A549 (cell line): ENCODE data around the gene AMIGO1. TPM values are rescaled to one million over a fixed set of nuclear protein-coding genes. Genes with fewer than 3 reads are reported as not detected.
A peak's percentile ranks its signal among the peaks of the same experiment; 100 is the strongest.

Experiments used
- ATAC-seq, 2 experiments: fragments of 200-7000 bp in 1 of 2; fragments of >200 bp in 1 of 2; cut with Nextera tagmentation in 1 of 2; cut with Tn5 transposase in 1 of 2; 3 replicates each; pipeline versions ENCODE4 v1.8.0 to v1.9.1; 2018 to 2020; ENCODE audit warnings: mild to moderate bottlenecking in 1 of 2, moderate library complexity in 1 of 2
- CTCF ChIA-PET: fragments of 300-600 bp; sonication (Branson Sonifier 250); formaldehyde crosslinking; extraction: SDS; loops from one replicate; lab custom pipeline; 2021; ENCODE audit warnings: antibody characterized with exemption, inconsistent platforms; lab: Yijun Ruan, JAX
- POLR2A ChIA-PET: fragments of 350-600 bp; formaldehyde crosslinking; extraction: SDS; loops from one replicate; lab custom pipeline; 2021; ENCODE audit warnings: antibody characterized with exemption, inconsistent platforms; lab: Yijun Ruan, JAX
- DNase-seq, 2 experiments: peaks; one replicate each; pipeline versions ENCODE4 v3.0.0 to v3.0.0-alpha.2; 2011 to 2016; ENCODE audit warnings: low read depth in 1 of 2, low spot score in 1 of 2
- FAIRE-seq: peaks from 2 replicates; lab custom pipeline; 2011; peaks lifted over from hg19 to GRCh38; lab: Jason Lieb, UNC
- H3K27ac ChIP-seq, 2 experiments: fragments of >200 bp; sonication (Bioruptor Twin); formaldehyde crosslinking; 3 replicates each; pipeline ENCODE4 v1.5.1; 2016 to 2017
- H3K4me1 ChIP-seq: fragments of >200 bp; sonication (Bioruptor Twin); formaldehyde crosslinking; 3 replicates; pipeline ENCODE4 v1.6.1; 2016
- H3K4me2 ChIP-seq: fragments of >200 bp; sonication (Bioruptor Twin); formaldehyde crosslinking; 3 replicates; pipeline ENCODE4 v1.6.1; 2016
- H3K4me3 ChIP-seq: fragments of >200 bp; sonication (Bioruptor Twin); formaldehyde crosslinking; 3 replicates; pipeline ENCODE4 v1.5.1; 2016
- H3K9me3 ChIP-seq: fragments of >200 bp; sonication (Bioruptor Twin); formaldehyde crosslinking; 3 replicates; pipeline ENCODE4 v1.6.1; 2016
- BHLHE40 ChIP-seq: IDR thresholded peaks from 2 replicates; pipeline ENCODE4 v1.6.1; 2012; ENCODE audit warnings: low read depth, low read length, inconsistent platforms
- CHD2 ChIP-seq: fragments of 150-350 bp; IDR thresholded peaks from 2 replicates; pipeline ENCODE4 v1.6.1; 2014; ENCODE audit warnings: low read length; ENCODE audit not compliant: partially characterized antibody
- EHF ChIP-seq: fragments of 250-450 bp; sonication (Bioruptor Pico); IDR thresholded peaks from 2 replicates; pipeline ENCODE4 v1.5.0; 2020; ENCODE audit warnings: mild to moderate bottlenecking
- FOSB ChIP-seq: fragments of 250-450 bp; sonication (Bioruptor Pico); IDR thresholded peaks from 2 replicates; pipeline ENCODE4 v1.5.0; 2020; ENCODE audit warnings: mild to moderate bottlenecking, moderate library complexity
- FOSL2 ChIP-seq, 2 experiments: fragments of 450-650 bp in 1 of 2; fragments of >200 bp in 1 of 2; sonication (Bioruptor Twin) in 1 of 2; formaldehyde crosslinking; IDR thresholded peaks; 2 replicates each; pipeline versions ENCODE4 v1.5.0 to v1.6.1; 2016 to 2020; ENCODE audit warnings: mild to moderate bottlenecking in 1 of 2, moderate library complexity in 1 of 2
- HDAC2 ChIP-seq: fragments of 200-600 bp; sonication (generic); IDR thresholded peaks from 2 replicates; pipeline ENCODE4 v1.6.1; 2016
- HOXA7 ChIP-seq: fragments of 250-450 bp; sonication (Bioruptor Pico); IDR thresholded peaks from 2 replicates; pipeline ENCODE4 v1.5.0; 2020; ENCODE audit warnings: mild to moderate bottlenecking, moderate library complexity
- HOXB5 ChIP-seq: fragments of 250-450 bp; sonication (Bioruptor Pico); IDR thresholded peaks from 2 replicates; pipeline ENCODE4 v1.5.0; 2020; ENCODE audit warnings: mild to moderate bottlenecking, moderate library complexity
- MAFK ChIP-seq: fragments of 450-650 bp; IDR thresholded peaks from 2 replicates; pipeline ENCODE4 v1.6.1; 2014; ENCODE audit not compliant: partially characterized antibody
- MAX ChIP-seq: IDR thresholded peaks from 2 replicates; pipeline ENCODE4 v1.6.1; 2012
- NFE2L2 ChIP-seq: fragments of 150-350 bp; conservative IDR thresholded peaks from 2 replicates; pipeline ENCODE4 v1.6.1; 2014; ENCODE audit warnings: low read length
- NPAS2 ChIP-seq: fragments of 250-450 bp; sonication (Bioruptor Pico); IDR thresholded peaks from 2 replicates; pipeline ENCODE4 v1.8.0; 2022; ENCODE audit warnings: mild to moderate bottlenecking, moderate library complexity, borderline replicate concordance
- PHF8 ChIP-seq: fragments of 200-600 bp; sonication (generic); IDR thresholded peaks from 2 replicates; pipeline ENCODE4 v1.6.1; 2016; ENCODE audit warnings: low read depth, mild to moderate bottlenecking, antibody characterized with exemption, moderate library complexity, borderline replicate concordance
- POLR2A ChIP-seq: IDR thresholded peaks from 2 replicates; pipeline ENCODE4 v1.6.1; 2012; ENCODE audit warnings: mild to moderate bottlenecking, low read length
- RAD21 ChIP-seq, 2 experiments: fragments of >200 bp in 1 of 2; sonication (Bioruptor Twin) in 1 of 2; formaldehyde crosslinking in 1 of 2; IDR thresholded peaks in 1 of 2; conservative IDR thresholded peaks in 1 of 2; 2 replicates in 1 of 2; 3 replicates in 1 of 2; pipeline ENCODE4 v1.6.1; 2012 to 2018; ENCODE audit warnings: inconsistent platforms in 1 of 2
- RFX5 ChIP-seq: fragments of 450-650 bp; IDR thresholded peaks from 2 replicates; pipeline ENCODE4 v1.7.1; 2014; ENCODE audit warnings: antibody characterized with exemption, mild to moderate bottlenecking, moderate library complexity
- RNF2 ChIP-seq: fragments of 200-600 bp; sonication (generic); IDR thresholded peaks from 2 replicates; pipeline ENCODE4 v1.6.1; 2016; ENCODE audit warnings: low read depth, mild to moderate bottlenecking, antibody characterized with exemption, moderate library complexity, borderline replicate concordance
- SREBF2 ChIP-seq: fragments of 450-650 bp; IDR thresholded peaks from 2 replicates; pipeline ENCODE4 v1.6.1; 2014; ENCODE audit warnings: mild to moderate bottlenecking, moderate library complexity
- TFCP2L1 ChIP-seq: fragments of 250-450 bp; sonication (Bioruptor Pico); IDR thresholded peaks from 2 replicates; pipeline ENCODE4 v1.5.0; 2021; ENCODE audit warnings: mild to moderate bottlenecking
- ZC3H11A ChIP-seq: fragments of 450-650 bp; IDR thresholded peaks from 2 replicates; pipeline ENCODE4 v1.6.1; 2014; ENCODE audit warnings: antibody characterized with exemption, mild to moderate bottlenecking
- ZFP36 ChIP-seq: fragments of 450-650 bp; IDR thresholded peaks from 2 replicates; pipeline ENCODE4 v1.6.1; 2014; ENCODE audit warnings: borderline replicate concordance; ENCODE audit not compliant: partially characterized antibody
- WGBS: methylation state at CpG from one replicate; pipeline ENCODE4 v1.1.6; 2017; ENCODE audit errors: missing lambda C conversion rate; 5-methylcytosine and 5-hydroxymethylcytosine counted together
- polyA plus RNA-seq, 4 experiments: library from polyadenylated mRNA; depleted of rRNA in 3 of 4; stranded (reverse); fragments of >200 nt; fragmentation: RNase III in 1 of 4; extraction: RNeasy Plus Mini Kit Qiagen cat#74134 plus additional on column Dnase treatment in 1 of 4; gene quantifications; 2 replicates in 3 of 4; 3 replicates in 1 of 4; pipeline ENCODE4 v1.2.3, GENCODE V29; 2011 to 2017
- TF ChIP-seq, protein P1 (sequence below): fragments of 450-650 bp; IDR thresholded peaks from 2 replicates; pipeline ENCODE4 v1.6.1; 2014; ENCODE audit warnings: antibody characterized with exemption
- TF ChIP-seq, protein P2 (sequence below): fragments of >200 bp; sonication (Bioruptor Twin); formaldehyde crosslinking; IDR thresholded peaks from 3 replicates; pipeline ENCODE4 v1.6.1; 2016
- TF ChIP-seq, protein P3 (sequence below): IDR thresholded peaks from 2 replicates; pipeline ENCODE4 v1.6.1; 2012; ENCODE audit warnings: low read depth, borderline replicate concordance
- TF ChIP-seq, protein P4 (sequence below): fragments of 150-350 bp; IDR thresholded peaks from 2 replicates; pipeline ENCODE4 v1.6.1; 2014; ENCODE audit warnings: low read depth, mild to moderate bottlenecking, low read length

AMIGO1 gene
- polyA plus RNA-seq, 2 of the 4 experiments (the other 2 are of a cell fraction), result 0.43 to 1.2 TPM

DNA sequence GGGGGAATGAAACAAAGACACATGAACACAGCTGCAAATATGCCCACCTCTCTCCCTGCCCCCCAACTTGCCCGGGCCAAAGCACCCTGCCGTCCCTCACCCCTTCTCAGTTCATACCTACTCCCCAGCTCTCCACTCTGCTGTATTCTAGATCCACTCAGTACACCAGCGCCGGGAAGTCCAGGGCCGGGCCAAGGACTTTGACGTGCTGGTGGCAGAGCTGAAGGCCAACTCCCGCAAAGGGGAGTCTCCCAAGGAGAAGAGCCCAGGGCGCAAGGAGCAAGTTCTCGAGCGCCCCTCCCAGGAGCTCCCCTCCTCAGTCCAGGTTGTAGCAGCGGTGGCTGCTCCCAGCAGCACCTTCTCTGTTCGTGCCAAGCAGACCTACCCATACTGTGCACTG, 20.8 kb downstream of the AMIGO1 start:
- H3K27ac ChIP-seq, result no peak overlapping the region
- WGBS, result 83% methylated on average over 8 of the region's 12 CpGs
- no peaks in the 10 kb centered on the region for H3K9me3 ChIP-seq
- H3K4me2 ChIP-seq, result no peak overlapping the region
- DNase-seq (no peak), FAIRE-seq (no peak), ATAC-seq (no peak)
- H3K4me1 ChIP-seq, result peaks cover 6% of the 10 kb centered on the region; the same call in 2 of the 3 replicates
- TF ChIP-seq, protein P1, sequence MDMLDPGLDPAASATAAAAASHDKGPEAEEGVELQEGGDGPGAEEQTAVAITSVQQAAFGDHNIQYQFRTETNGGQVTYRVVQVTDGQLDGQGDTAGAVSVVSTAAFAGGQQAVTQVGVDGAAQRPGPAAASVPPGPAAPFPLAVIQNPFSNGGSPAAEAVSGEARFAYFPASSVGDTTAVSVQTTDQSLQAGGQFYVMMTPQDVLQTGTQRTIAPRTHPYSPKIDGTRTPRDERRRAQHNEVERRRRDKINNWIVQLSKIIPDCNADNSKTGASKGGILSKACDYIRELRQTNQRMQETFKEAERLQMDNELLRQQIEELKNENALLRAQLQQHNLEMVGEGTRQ, result no peak
- TF ChIP-seq RFX5 (no peak), PHF8 (no peak), EHF (no peak), POLR2A (no peak), RNF2 (no peak)
- TF ChIP-seq, protein P2, sequence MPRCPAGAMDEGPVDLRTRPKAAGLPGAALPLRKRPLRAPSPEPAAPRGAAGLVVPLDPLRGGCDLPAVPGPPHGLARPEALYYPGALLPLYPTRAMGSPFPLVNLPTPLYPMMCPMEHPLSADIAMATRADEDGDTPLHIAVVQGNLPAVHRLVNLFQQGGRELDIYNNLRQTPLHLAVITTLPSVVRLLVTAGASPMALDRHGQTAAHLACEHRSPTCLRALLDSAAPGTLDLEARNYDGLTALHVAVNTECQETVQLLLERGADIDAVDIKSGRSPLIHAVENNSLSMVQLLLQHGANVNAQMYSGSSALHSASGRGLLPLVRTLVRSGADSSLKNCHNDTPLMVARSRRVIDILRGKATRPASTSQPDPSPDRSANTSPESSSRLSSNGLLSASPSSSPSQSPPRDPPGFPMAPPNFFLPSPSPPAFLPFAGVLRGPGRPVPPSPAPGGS, result no peak
- ChIA-PET POLR2A (no interaction called here), CTCF (interaction anchor here (1.0 to 23.6 kb wide), 5 partner anchors 10 to 496 kb away, joined by 3 to 749 read pairs (median 10); partner anchors contain the start of genes AHCYL1 and GPR61)
- no peak overlapping the region for H3K4me3 ChIP-seq

DNA sequence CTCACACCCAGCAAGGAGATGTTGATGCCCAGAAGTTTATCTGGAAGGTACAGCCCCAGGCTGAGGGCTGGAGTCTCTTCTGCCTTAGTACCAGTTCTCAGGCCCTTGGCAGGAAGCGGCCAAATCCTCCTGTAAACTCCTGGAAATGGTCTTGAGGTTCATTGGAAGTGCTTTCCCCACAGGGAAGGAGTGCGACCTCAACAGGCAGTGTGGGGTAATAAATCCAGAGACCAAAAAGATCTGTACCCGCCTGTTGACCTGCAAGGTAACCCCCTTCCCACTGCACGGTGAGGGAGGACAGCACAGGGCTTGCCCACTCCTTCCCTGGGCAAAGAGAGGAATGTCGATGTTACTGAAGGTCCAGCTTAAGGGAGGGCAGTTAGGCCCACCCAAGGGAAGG, 21.3 kb downstream of the AMIGO1 start:
- DNase-seq (peak in 1 of 2 experiments; percentile 28), FAIRE-seq (no peak), ATAC-seq (no peak)
- ChIA-PET POLR2A (no interaction called here), CTCF (interaction anchor here (1.0 to 23.6 kb wide), 5 partner anchors 10 to 496 kb away, joined by 3 to 749 read pairs (median 10); partner anchors contain the start of genes AHCYL1 and GPR61)
- H3K4me2 ChIP-seq, result no peak overlapping the region
- 52% methylated on average over 5 of the region's 5 CpGs for WGBS
- no peaks in the 10 kb centered on the region for H3K9me3 ChIP-seq
- peaks cover 6% of the 10 kb centered on the region; the same call in 2 of the 3 replicates for H3K4me1 ChIP-seq
- TF ChIP-seq NFE2L2 (no peak), MAFK (no peak), CHD2 (no peak), FOSL2 (IDR thresholded peaks at IDR 0.05) (no peak), FOSL2 (CRISPR knock-in tag; IDR thresholded peaks at IDR 0.05) (no peak), TFCP2L1 (CRISPR knock-in tag) (no peak), PHF8 (no peak), MAX (no peak), BHLHE40 (no peak), ZC3H11A (no peak)
- TF ChIP-seq, protein P3, sequence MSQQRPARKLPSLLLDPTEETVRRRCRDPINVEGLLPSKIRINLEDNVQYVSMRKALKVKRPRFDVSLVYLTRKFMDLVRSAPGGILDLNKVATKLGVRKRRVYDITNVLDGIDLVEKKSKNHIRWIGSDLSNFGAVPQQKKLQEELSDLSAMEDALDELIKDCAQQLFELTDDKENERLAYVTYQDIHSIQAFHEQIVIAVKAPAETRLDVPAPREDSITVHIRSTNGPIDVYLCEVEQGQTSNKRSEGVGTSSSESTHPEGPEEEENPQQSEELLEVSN, result no peak
- no peak overlapping the region for H3K4me3 ChIP-seq
- no peak overlapping the region for H3K27ac ChIP-seq

DNA sequence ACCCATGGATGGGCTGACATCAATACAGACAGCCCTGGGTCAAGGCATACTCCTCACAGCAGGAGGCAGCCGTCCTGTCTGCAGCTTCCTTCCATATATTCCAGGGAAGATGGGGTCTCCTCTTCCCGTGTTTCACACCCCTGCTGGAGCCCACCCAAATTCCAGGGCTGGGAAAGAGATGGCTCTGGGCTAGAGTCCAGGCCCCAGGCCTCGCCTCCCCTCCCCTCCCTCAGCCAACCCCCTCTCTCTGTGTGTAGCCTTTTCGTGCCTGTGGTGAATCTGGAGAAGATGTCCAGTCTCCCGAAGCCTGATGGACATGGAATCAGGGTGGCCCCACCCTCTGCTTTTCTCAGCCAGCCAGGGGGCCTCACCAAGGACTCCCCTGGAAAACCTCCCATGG, 22.3 kb downstream of the AMIGO1 start:
- peaks cover 6% of the 10 kb centered on the region; the same call in 2 of the 3 replicates for H3K4me1 ChIP-seq
- no peak for TF ChIP-seq HOXB5 (CRISPR knock-in tag)
- TF ChIP-seq, protein P1, result no peak
- TF ChIP-seq SREBF2, result no peak
- no peak for TF ChIP-seq BHLHE40
- TF ChIP-seq HDAC2, result no peak
- TF ChIP-seq HOXA7 (CRISPR knock-in tag), result no peak
- no peak for TF ChIP-seq RAD21 (conservative IDR thresholded peaks at IDR 0.05 in 1 of 2, IDR thresholded peaks at IDR 0.05 in 1 of 2)
- TF ChIP-seq NPAS2 (CRISPR knock-in tag), result no peak
- TF ChIP-seq, protein P4, sequence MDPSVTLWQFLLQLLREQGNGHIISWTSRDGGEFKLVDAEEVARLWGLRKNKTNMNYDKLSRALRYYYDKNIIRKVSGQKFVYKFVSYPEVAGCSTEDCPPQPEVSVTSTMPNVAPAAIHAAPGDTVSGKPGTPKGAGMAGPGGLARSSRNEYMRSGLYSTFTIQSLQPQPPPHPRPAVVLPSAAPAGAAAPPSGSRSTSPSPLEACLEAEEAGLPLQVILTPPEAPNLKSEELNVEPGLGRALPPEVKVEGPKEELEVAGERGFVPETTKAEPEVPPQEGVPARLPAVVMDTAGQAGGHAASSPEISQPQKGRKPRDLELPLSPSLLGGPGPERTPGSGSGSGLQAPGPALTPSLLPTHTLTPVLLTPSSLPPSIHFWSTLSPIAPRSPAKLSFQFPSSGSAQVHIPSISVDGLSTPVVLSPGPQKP, result no peak
- TF ChIP-seq, protein P2, result no peak
- no peak for TF ChIP-seq FOSB
- TF ChIP-seq ZFP36, result no peak
- no peak overlapping the region for H3K4me3 ChIP-seq
- ChIA-PET POLR2A (no interaction called here), CTCF (interaction anchor here (4.0 to 23.6 kb wide), 3 partner anchors 11 to 45 kb away, joined by 30 to 749 read pairs (median 33); partner anchors contain the start of gene GPR61)
- FAIRE-seq (no peak), ATAC-seq (no peak), DNase-seq (no peak)
- 76% methylated on average over 4 of the region's 5 CpGs for WGBS
- H3K9me3 ChIP-seq, result no peaks in the 10 kb centered on the region
- H3K27ac ChIP-seq, result no peak overlapping the region
- H3K4me2 ChIP-seq, result no peak overlapping the region
